Ureter (tissue), 1 donor: ENCODE data around the gene CACNA1B. TPM values are rescaled to one million over a fixed set of nuclear protein-coding genes. Genes with fewer than 3 reads are reported as not detected.
"Not testable (repeated sequence)": the region's sequence is repeated elsewhere in the genome, so short reads cannot be mapped to it uniquely, and the experiment has no call there.

ENCODE experiments used
- DNase-seq: peaks from one replicate; pipeline ENCODE4 v3.0.0-alpha.2; 2020; ENCODE audit warnings: low spot score
- total RNA-seq: library from RNA; stranded (reverse); gene quantifications from one replicate; pipeline ENCODE4 v1.2.4, GENCODE V29; 2023
- donor health status: DM: yes; HTN: yes; CAD: no.

Gene CACNA1B
- total RNA-seq, 1 donor from 2014 or later, result 0.23 TPM

GRCh38 chr9:137885121-137885520 is 7.5 kb downstream of the CACNA1B start:
- not testable (repeated sequence) for DNase-seq

GRCh38 chr9:137888621-137889020 is 11.0 kb downstream of the CACNA1B start:
- not testable (repeated sequence) for DNase-seq

- DNase-seq, result not testable (repeated sequence)
Observed at GRCh38 chr9:137889966-137890365, 12.4 kb downstream of the CACNA1B start.

GRCh38 chr9:137890768-137891587 is 13.4 kb downstream of the CACNA1B start:
- DNase-seq, result not testable (repeated sequence)

- DNase-seq, result no peak
Observed at GRCh38 chr9:137891588-137892423, 14.2 kb downstream of the CACNA1B start.

- no peak for DNase-seq
Observed at GRCh38 chr9:137892424-137893191, 15.0 kb downstream of the CACNA1B start.

GRCh38 chr9:137893670-137894069 is 16.1 kb downstream of the CACNA1B start:
- DNase-seq, result no peak

GRCh38 chr9:137899551-137900360 is 22.2 kb downstream of the CACNA1B start:
- no peak for DNase-seq

GRCh38 chr9:137900584-137901310 is 23.2 kb downstream of the CACNA1B start:
- DNase-seq, result no peak

GRCh38 chr9:137902646-137903045 is 25.1 kb downstream of the CACNA1B start:
- no peak for DNase-seq

GRCh38 chr9:137905740-137906139 is 28.2 kb downstream of the CACNA1B start:
- no peak for DNase-seq

- no peak for DNase-seq
Observed at GRCh38 chr9:137907776-137908175, 30.2 kb downstream of the CACNA1B start.

GRCh38 chr9:137912671-137913070 is 35.1 kb downstream of the CACNA1B start:
- no peak for DNase-seq

GRCh38 chr9:137913132-137913531 is 35.5 kb downstream of the CACNA1B start:
- no peak for DNase-seq

GRCh38 chr9:137913771-137914767 is 36.5 kb downstream of the CACNA1B start:
- no peak for DNase-seq

- no peak for DNase-seq
Observed at GRCh38 chr9:137916540-137916939, 39.0 kb downstream of the CACNA1B start.

GRCh38 chr9:137917116-137917515 is 39.5 kb downstream of the CACNA1B start:
- DNase-seq, result no peak

- no peak for DNase-seq
Observed at GRCh38 chr9:137917795-137918194, 40.2 kb downstream of the CACNA1B start.
